Endothelial cell of umbilical vein (primary cell): ENCODE measurements around the gene NDUFA7. TPM values are rescaled to one million over a fixed set of nuclear protein-coding genes. Genes with fewer than 3 reads are reported as not detected.
"Not testable (repeated sequence)": the region's sequence is repeated elsewhere in the genome, so short reads cannot be mapped to it uniquely, and the experiment has no call there.

Experiments
- BruUV-seq: library from RNA; stranded (reverse); fragments of 400-500 nt; replicated peaks from 2 replicates; lab custom pipeline; 2021; lab: Mats Ljungman, UMichigan
- CTCF ChIA-PET: fragments of 300-600, 350-600 bp; sonication (Branson Sonifier 250); formaldehyde crosslinking; loops from one replicate; lab custom pipeline; 2021; ENCODE audit warnings: antibody characterized with exemption, inconsistent platforms; lab: Charles Lee
- POLR2A ChIA-PET: fragments of 300-600, 350-600 bp; sonication (Branson Sonifier 250); formaldehyde crosslinking; loops from one replicate; lab custom pipeline; 2021; ENCODE audit warnings: antibody characterized with exemption, inconsistent platforms; lab: Charles Lee
- DNase-seq: peaks from one replicate; pipeline ENCODE4 v3.0.0-alpha.2; 2011; ENCODE audit warnings: low read depth, low spot score
- FAIRE-seq: peaks from 2 replicates; lab custom pipeline; 2011; peaks lifted over from hg19 to GRCh38; lab: Jason Lieb, UNC
- H2AFZ ChIP-seq: 2 replicates; pipeline ENCODE4 v1.6.0; 2012; ENCODE audit warnings: low read depth, low read length, control low read depth, inconsistent platforms
- H3K27ac ChIP-seq: 2 replicates; pipeline ENCODE4 v1.5.1; 2011; ENCODE audit warnings: low read depth, mild to moderate bottlenecking, control low read depth, low read length, moderate library complexity; ENCODE audit not compliant: insufficient read depth
- H3K27me3 ChIP-seq, 2 experiments: 2 replicates each; pipeline versions ENCODE4 v1.6.0 to v1.6.1; 2011; ENCODE audit warnings: low read length in 2 of 2, mixed read lengths in 1 of 2; ENCODE audit not compliant: control insufficient read depth in 2 of 2, insufficient read depth in 2 of 2
- H3K36me3 ChIP-seq, 2 experiments: 2 replicates in 1 of 2; 3 replicates in 1 of 2; pipeline ENCODE4 v1.5.1; 2011; ENCODE audit warnings: low read length in 2 of 2, mild to moderate bottlenecking in 1 of 2, moderate library complexity in 1 of 2; ENCODE audit not compliant: control insufficient read depth in 2 of 2, insufficient read depth in 2 of 2; ENCODE audit errors: extremely low read depth in 1 of 2
- H3K4me1 ChIP-seq: 3 replicates; pipeline ENCODE4 v1.5.1; 2011; ENCODE audit warnings: mild to moderate bottlenecking, low read length; ENCODE audit not compliant: control insufficient read depth, insufficient read depth; ENCODE audit errors: extremely low read depth
- H3K4me2 ChIP-seq: 2 replicates; pipeline ENCODE4 v1.6.1; 2011; ENCODE audit warnings: low read length, control low read depth, mixed read lengths; ENCODE audit not compliant: insufficient read depth
- H3K4me3 ChIP-seq, 3 experiments: fragments of 200-600 bp in 1 of 3; sonication (generic), shearing (Covaris generic) in 1 of 3; replicated peaks in 1 of 3; 2 replicates each; pipeline ENCODE4 v1.5.1; 2011 to 2016; ENCODE audit warnings: control low read depth in 3 of 3, low read length in 3 of 3, mild to moderate bottlenecking in 2 of 3, inconsistent platforms in 1 of 3, low read depth in 1 of 3, moderate library complexity in 1 of 3; ENCODE audit not compliant: insufficient read depth in 1 of 3
- H3K79me2 ChIP-seq: 2 replicates; pipeline ENCODE4 v1.6.0; 2012; ENCODE audit warnings: low read length, inconsistent platforms; ENCODE audit not compliant: control insufficient read depth, insufficient read depth
- H3K9ac ChIP-seq: replicated peaks from 2 replicates; pipeline ENCODE3; 2011; ENCODE audit warnings: low read length, control low read depth; ENCODE audit not compliant: insufficient read depth; ENCODE audit errors: extremely low read depth
- H3K9me1 ChIP-seq: replicated peaks from 3 replicates; pipeline ENCODE4 v1.6.0; 2011; ENCODE audit warnings: mild to moderate bottlenecking, low read length; ENCODE audit not compliant: control insufficient read depth, insufficient read depth; ENCODE audit errors: extremely low read depth
- H3K9me3 ChIP-seq: replicated peaks from 2 replicates; pipeline ENCODE4 v1.5.1; 2012; ENCODE audit warnings: low read length, inconsistent platforms; ENCODE audit not compliant: control insufficient read depth, insufficient read depth
- H4K20me1 ChIP-seq: replicated peaks from 2 replicates; pipeline ENCODE3; 2011; ENCODE audit warnings: mild to moderate bottlenecking, low read length; ENCODE audit not compliant: control insufficient read depth, insufficient read depth; ENCODE audit errors: extremely low read depth
- CTCF ChIP-seq, 2 donors: IDR thresholded peaks; 1 replicate in 1 of 2; 2 replicates in 1 of 2; pipeline ENCODE4 v1.5.1; 2011; ENCODE audit warnings: low read length in 2 of 2, mild to moderate bottlenecking in 2 of 2, moderate library complexity in 2 of 2, control low read depth in 1 of 2, inconsistent platforms in 1 of 2, low read depth in 1 of 2; ENCODE audit not compliant: insufficient read depth in 1 of 2; ENCODE audit errors: extremely low read depth in 1 of 2
- EZH2 ChIP-seq: IDR thresholded peaks from 2 replicates; pipeline ENCODE4 v1.6.1; 2012; ENCODE audit warnings: borderline replicate concordance, low read depth, mild to moderate bottlenecking, moderate library complexity, low read length, inconsistent platforms; ENCODE audit not compliant: severe bottlenecking
- FOS ChIP-seq: IDR thresholded peaks from 2 replicates; pipeline ENCODE4 v1.6.1; 2011; ENCODE audit warnings: mild to moderate bottlenecking, low read length, moderate library complexity, borderline replicate concordance; ENCODE audit not compliant: insufficient read depth
- GATA2 ChIP-seq: IDR thresholded peaks from 2 replicates; pipeline ENCODE4 v1.7.0; 2011; ENCODE audit warnings: low read depth, mild to moderate bottlenecking, moderate library complexity, mixed read lengths, low read length; ENCODE audit not compliant: insufficient read length, insufficient read depth
- JUN ChIP-seq: IDR thresholded peaks from 2 replicates; pipeline ENCODE4 v1.6.1; 2011; ENCODE audit warnings: borderline replicate concordance, low read depth; ENCODE audit not compliant: insufficient read length, insufficient read depth
- MYC ChIP-seq: IDR thresholded peaks from one replicate; pipeline ENCODE4 v1.6.1; 2011; ENCODE audit warnings: mild to moderate bottlenecking, low read depth, low read length
- POLR2A ChIP-seq: IDR thresholded peaks from 2 replicates; pipeline ENCODE4 v1.6.1; 2012; ENCODE audit warnings: low read depth, mild to moderate bottlenecking, control low read depth, low read length
- POLR2AphosphoS5 ChIP-seq: IDR thresholded peaks from 2 replicates; pipeline ENCODE4 v1.6.1; 2012; ENCODE audit warnings: low read depth, mild to moderate bottlenecking, control low read depth, low read length, moderate library complexity; ENCODE audit not compliant: insufficient read depth
- dilution Hi-C: fragments of 300-500 bp; cut with MboI; formaldehyde crosslinking; loops from one replicate; pipeline ENCODE4 v1.15.0; 2019; ENCODE audit warnings: low sequenced_read_pairs; ENCODE audit not compliant: extremely low pct_ligation_motif_present
- intact Hi-C: fragments of 100-400 bp; cut with micrococcal nuclease; formaldehyde crosslinking; loops from one replicate; pipeline ENCODE4 v1.10.0; 2022
- polyA plus RNA-seq, 4 experiments: library from polyadenylated mRNA; depleted of rRNA in 3 of 4; stranded (reverse) in 3 of 4; unstranded in 1 of 4; fragments of >200 nt; gene quantifications; 2 replicates each; pipeline versions ENCODE4 v1.2.1 to v1.2.3, GENCODE V29; 2011 to 2012; ENCODE audit warnings: missing spikeins in 1 of 4
- total RNA-seq: library from RNA; stranded (reverse); gene quantifications from 2 replicates; pipeline ENCODE4 v1.2.3, GENCODE V29; 2021
- TF ChIP-seq, protein P1 (sequence below): IDR thresholded peaks from 2 replicates; pipeline ENCODE4 v1.6.1; 2011; ENCODE audit not compliant: insufficient read depth, insufficient read length

Gene NDUFA7
- total and polyA plus RNA-seq, 2 donors (not counting 3 experiments of a cell fraction or from before 2014, with no cell fraction given), result 60.2 to 169 TPM

DNA sequence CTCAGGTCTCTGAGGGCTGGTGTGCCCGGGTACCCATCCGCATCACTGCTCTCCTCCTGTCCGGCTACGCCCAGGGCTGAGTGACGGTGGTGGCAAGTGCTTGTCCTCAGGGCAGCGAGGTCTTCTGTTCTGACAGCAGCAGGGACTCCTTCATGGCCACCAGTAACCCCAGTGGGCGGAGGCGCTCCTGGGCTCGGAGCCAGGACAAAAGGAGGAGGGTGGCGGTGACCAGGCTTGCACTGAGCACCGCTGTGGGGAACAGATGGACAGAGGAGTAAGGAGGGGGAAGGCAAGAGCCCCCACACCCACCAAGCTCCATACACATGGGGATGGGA lies 18.9 kb downstream of the NDUFA7 start:
- CTCF ChIA-PET, result interaction anchor here (0.5 to 0.7 kb wide), 2 partner anchors 59 to 177 kb away, joined by 3 read pairs; no protein-coding TSS in a partner anchor
- no peak overlapping the region for H3K27ac ChIP-seq
- H2AFZ ChIP-seq, result no peak overlapping the region
- H3K36me3 ChIP-seq, result peaks cover 0 to 4% of the 10 kb centered on the region in 2 experiments
- no peak for DNase-seq
- no peak overlapping the region for H3K4me2 ChIP-seq
- H3K4me1 ChIP-seq, result peaks cover 7% of the 10 kb centered on the region
- no peaks in the 10 kb centered on the region for H3K9me1 ChIP-seq
- H3K27me3 ChIP-seq, result no peaks in the 10 kb centered on the region
- no peaks in the 10 kb centered on the region for H4K20me1 ChIP-seq
- TSS peak; percentile 21 for BruUV-seq
- TF ChIP-seq GATA2 (no peak), JUN (no peak), EZH2 (no peak), MYC (no peak), FOS (no peak), CTCF (IDR thresholded peaks at IDR 0.05; ENCODE audit: extremely low read depth in 1 of 2, insufficient read depth in 1 of 2, low read depth in 1 of 2, low read length in 2 of 2) (no peak), POLR2A (no peak), POLR2AphosphoS5 (no peak)
- TF ChIP-seq, protein P1, sequence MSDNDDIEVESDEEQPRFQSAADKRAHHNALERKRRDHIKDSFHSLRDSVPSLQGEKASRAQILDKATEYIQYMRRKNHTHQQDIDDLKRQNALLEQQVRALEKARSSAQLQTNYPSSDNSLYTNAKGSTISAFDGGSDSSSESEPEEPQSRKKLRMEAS, result no peak
- H3K9me3 ChIP-seq, result no peaks in the 10 kb centered on the region
- dilution Hi-C loops, result no loop called here
- no peak overlapping the region for H3K4me3 ChIP-seq
- H3K79me2 ChIP-seq, result peaks cover 7% of the 10 kb centered on the region
- intact Hi-C loops, result no loop called here
- POLR2A ChIA-PET, result interaction anchor here (0.6 kb wide), 1 partner anchor 36 kb away, joined by 6 read pairs; no protein-coding TSS in a partner anchor
- H3K9ac ChIP-seq, result no peak overlapping the region
- FAIRE-seq, result no peak

GRCh38 chr19:8291337-8291736 lies 29.8 kb downstream of the NDUFA7 start:
- H4K20me1 ChIP-seq, H3K9me3 ChIP-seq, H2AFZ ChIP-seq, DNase-seq, H3K9me1 ChIP-seq, H3K36me3 ChIP-seq, BruUV-seq, H3K79me2 ChIP-seq, H3K4me2 ChIP-seq, H3K4me1 ChIP-seq, dilution Hi-C loops, H3K4me3 ChIP-seq, H3K27me3 ChIP-seq, H3K27ac ChIP-seq, CTCF ChIA-PET, POLR2A ChIA-PET, H3K9ac ChIP-seq, intact Hi-C loops: not testable (repeated sequence)
- FAIRE-seq, result peak; percentile 78

DNA sequence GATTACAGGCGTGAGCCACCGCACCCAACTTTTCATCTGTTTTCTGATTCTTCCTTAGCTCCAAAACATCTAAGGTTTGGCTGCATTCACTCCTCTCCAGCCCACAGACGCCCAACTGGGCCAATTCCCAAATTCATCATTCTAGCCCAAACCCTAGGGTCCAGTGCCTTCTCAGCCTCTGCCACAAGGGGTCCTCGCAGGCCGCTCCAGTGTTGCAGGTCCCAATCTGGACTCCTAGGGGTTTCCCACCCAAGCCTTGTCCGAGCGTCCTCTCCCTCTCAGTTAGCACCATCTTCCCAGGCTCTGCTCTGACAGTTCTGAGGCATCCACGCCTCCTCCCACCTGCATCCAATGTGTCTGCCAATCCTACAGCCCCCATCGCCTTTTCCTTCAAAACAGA lies 44.7 kb downstream of the NDUFA7 start:
- FAIRE-seq, result peak; percentile 81
- H3K79me2 ChIP-seq, DNase-seq, H3K9me3 ChIP-seq, H4K20me1 ChIP-seq, POLR2A ChIA-PET, H3K27me3 ChIP-seq, dilution Hi-C loops, H3K4me3 ChIP-seq, H3K4me1 ChIP-seq, H3K9ac ChIP-seq, H3K36me3 ChIP-seq, intact Hi-C loops, H3K4me2 ChIP-seq, BruUV-seq, CTCF ChIA-PET, H3K27ac ChIP-seq, H2AFZ ChIP-seq, H3K9me1 ChIP-seq: not testable (repeated sequence)
